ENCODE measurements around the gene WDR37. TPM values are rescaled to one million over a fixed set of nuclear protein-coding genes. Genes with fewer than 3 reads are reported as not detected.

Gene WDR37
- total RNA-seq, 1 experiment from 2014 or later = 9.6 TPM

- BruUV-seq (replicated peaks) = no TSS peak
- no peak overlapping the region for H3K4me3 ChIP-seq (ENCODE audit: low read depth in 2 of 2, low read length in 2 of 2)
- TF ChIP-seq TCF7L2 (IDR thresholded peaks at IDR 0.05; ENCODE audit: low read depth, low read length) (no peak), SIN3A (IDR thresholded peaks at IDR 0.05; ENCODE audit: borderline replicate concordance, insufficient read depth, low read depth, low read length) (no peak), CTCF (IDR thresholded peaks at IDR 0.05) (no peak)
- CTCF ChIA-PET = no interaction called here
- POLR2A ChIA-PET = no interaction called here
- H3K36me3 ChIP-seq (ENCODE audit: control insufficient read depth, insufficient read depth, low read length) = no peaks in the 10 kb centered on the region
- intact Hi-C loops (cut with micrococcal nuclease; ENCODE audit: unreplicated experiment) (no loop called here), in situ Hi-C loops (cut with HindIII; ENCODE audit: low pct_unique_long_range_greater_than_20kb, low sequenced_read_pairs) (no loop called here)
- H3K27me3 ChIP-seq (ENCODE audit: control insufficient read depth, insufficient read depth, low read length) = no peaks in the 10 kb centered on the region; the same call in 1 of the 2 replicates
- ATAC-seq (no peak), DNase-seq (ENCODE audit: low read depth, low spot score) (no peak)
- H3K9me3 ChIP-seq (ENCODE audit: control insufficient read depth, insufficient read depth, low read depth, low read length) = no peaks in the 10 kb centered on the region
- H3K27ac ChIP-seq (ENCODE audit: low read length) = no peak overlapping the region
- H3K4me1 ChIP-seq (ENCODE audit: control insufficient read depth, insufficient read depth, low read length) = no peaks in the 10 kb centered on the region
Measured at GRCh38 chr10:1171182-1171581, 115.0 kb downstream of the WDR37 start.

- ATAC-seq (no peak), DNase-seq (ENCODE audit: low read depth, low spot score) (no peak)
- Histone ChIP-seq H3K36me3 (ENCODE audit: control insufficient read depth, insufficient read depth, low read length) (no peaks in the 10 kb centered on the region), H3K4me3 (ENCODE audit: low read depth in 2 of 2, low read length in 2 of 2) (no peak overlapping the region), H3K27me3 (ENCODE audit: control insufficient read depth, insufficient read depth, low read length) (no peaks in the 10 kb centered on the region; the same call in 1 of the 2 replicates), H3K9me3 (ENCODE audit: control insufficient read depth, insufficient read depth, low read depth, low read length) (no peaks in the 10 kb centered on the region), H3K27ac (ENCODE audit: low read length) (no peak overlapping the region), H3K4me1 (ENCODE audit: control insufficient read depth, insufficient read depth, low read length) (no peaks in the 10 kb centered on the region)
- CTCF ChIA-PET = no interaction called here
- POLR2A ChIA-PET = no interaction called here
- BruUV-seq (replicated peaks) = no TSS peak
- in situ Hi-C loops (cut with HindIII; ENCODE audit: low pct_unique_long_range_greater_than_20kb, low sequenced_read_pairs) = no loop called here
- TF ChIP-seq CTCF (IDR thresholded peaks at IDR 0.05) (no peak), SIN3A (IDR thresholded peaks at IDR 0.05; ENCODE audit: borderline replicate concordance, insufficient read depth, low read depth, low read length) (no peak), POLR2AphosphoS5 (IDR thresholded peaks at IDR 0.05; ENCODE audit: low read depth, low read length) (no peak), REST (IDR thresholded peaks at IDR 0.05; ENCODE audit: insufficient read depth in 1 of 2, low read depth in 2 of 2, low read length in 1 of 2) (no peak), TCF7L2 (IDR thresholded peaks at IDR 0.05; ENCODE audit: low read depth, low read length) (no peak)
- intact Hi-C loops (cut with micrococcal nuclease; ENCODE audit: unreplicated experiment) = no loop called here
Measured at GRCh38 chr10:1171586-1171985, 115.4 kb downstream of the WDR37 start.
